HG03439 (cell line): ENCODE data around the gene PGLYRP4.
"Not testable (repeated sequence)": the region's sequence is repeated elsewhere in the genome, so short reads cannot be mapped to it uniquely, and the experiment has no call there.

ENCODE experiments used
- ATAC-seq: cut with Tn5 transposase; IDR thresholded peaks from one replicate; pipeline ENCODE4 v1.9.1; 2021; ENCODE audit warnings: mild to moderate bottlenecking, moderate library complexity; ENCODE audit not compliant: unreplicated experiment

The PGLYRP4 gene

GRCh38 chr1:153357076-153357852 lies 8.6 kb upstream of the PGLYRP4 start:
- ATAC-seq, result no peak

GRCh38 chr1:153356392-153357075 lies 7.9 kb upstream of the PGLYRP4 start:
- no peak for ATAC-seq

- no peak for ATAC-seq
Measured at GRCh38 chr1:153355445-153356071, 6.9 kb upstream of the PGLYRP4 start.

GRCh38 chr1:153354515-153355193 lies 6.0 kb upstream of the PGLYRP4 start:
- ATAC-seq, result no peak

- ATAC-seq, result no peak
Measured at GRCh38 chr1:153353226-153353947, 4.7 kb upstream of the PGLYRP4 start.

GRCh38 chr1:153352523-153352922 lies 3.9 kb upstream of the PGLYRP4 start:
- ATAC-seq, result no peak

- no peak for ATAC-seq
Measured at GRCh38 chr1:153350321-153350957, 1.8 kb upstream of the PGLYRP4 start.

GRCh38 chr1:153349363-153350320 lies 1.0 kb upstream of the PGLYRP4 start:
- ATAC-seq, result no peak

GRCh38 chr1:153347856-153348255 lies 785 bp downstream of the PGLYRP4 start:
- ATAC-seq, result no peak

GRCh38 chr1:153347049-153347448 lies 1.6 kb downstream of the PGLYRP4 start:
- not testable (repeated sequence) for ATAC-seq

GRCh38 chr1:153346077-153346723 lies 2.4 kb downstream of the PGLYRP4 start:
- no peak for ATAC-seq

- no peak for ATAC-seq
Measured at GRCh38 chr1:153345187-153346076, 3.2 kb downstream of the PGLYRP4 start.

- no peak for ATAC-seq
Measured at GRCh38 chr1:153344718-153345025, 4.0 kb downstream of the PGLYRP4 start.

- ATAC-seq, result no peak
Measured at GRCh38 chr1:153343811-153344717, 4.6 kb downstream of the PGLYRP4 start.

GRCh38 chr1:153343040-153343681 lies 5.5 kb downstream of the PGLYRP4 start:
- no peak for ATAC-seq

GRCh38 chr1:153342178-153342577 lies 6.5 kb downstream of the PGLYRP4 start:
- ATAC-seq, result no peak
